Activated CD4-positive, alpha-beta T cell treated with anti-CD3 and anti-CD28 coated beads, Interleukin-2, amount 50 U/mL, for 24 hours (primary cell): ENCODE measurements around the gene AGRP.

ENCODE experiments used
- DNase-seq, 2 donors: peaks; one replicate each; pipeline ENCODE4 v3.0.0-alpha.2; 2020; ENCODE audit warnings: low read depth in 1 of 2, low spot score in 1 of 2

Gene AGRP

GRCh38 chr16:67445913-67446907 is 37.1 kb downstream of the AGRP start:
- no peak for DNase-seq

- no peak for DNase-seq
Measured at GRCh38 chr16:67445441-67445912, 37.9 kb downstream of the AGRP start.

- DNase-seq, result no peak
Measured at GRCh38 chr16:67445126-67445426, 38.3 kb downstream of the AGRP start.

GRCh38 chr16:67444259-67445125 is 38.9 kb downstream of the AGRP start:
- no peak for DNase-seq

GRCh38 chr16:67443265-67443664 is 40.1 kb downstream of the AGRP start:
- DNase-seq, result no peak

GRCh38 chr16:67442581-67443255 is 40.6 kb downstream of the AGRP start:
- no peak for DNase-seq

GRCh38 chr16:67441907-67442306 is 41.4 kb downstream of the AGRP start:
- DNase-seq, result no peak

- DNase-seq, result no peak
Measured at GRCh38 chr16:67441271-67441753, 42.0 kb downstream of the AGRP start.

GRCh38 chr16:67438824-67439393 is 44.4 kb downstream of the AGRP start:
- DNase-seq, result no peak

GRCh38 chr16:67438098-67438791 is 45.1 kb downstream of the AGRP start:
- DNase-seq, result no peak

- no peak for DNase-seq
Measured at GRCh38 chr16:67437513-67437912, 45.8 kb downstream of the AGRP start.

- no peak for DNase-seq
Measured at GRCh38 chr16:67436640-67437193, 46.6 kb downstream of the AGRP start.

GRCh38 chr16:67435758-67436164 is 47.6 kb downstream of the AGRP start:
- no peak for DNase-seq

GRCh38 chr16:67433131-67433719 is 50.1 kb downstream of the AGRP start:
- no peak for DNase-seq
